HFFc6 (cell line): ENCODE measurements around the gene KCNB1. TPM values are rescaled to one million over a fixed set of nuclear protein-coding genes. Genes with fewer than 3 reads are reported as not detected.

Experiments used
- DNase-seq: peaks from one replicate; pipeline ENCODE4 v3.0.0-alpha.2; 2018
- H3K27ac Mint-ChIP-seq: 2 replicates; pipeline ENCODE4 v1.8.0; 2020; ENCODE audit warnings: mild to moderate bottlenecking, mixed read lengths
- H3K27me3 Mint-ChIP-seq: 2 replicates; pipeline ENCODE4 v1.8.0; 2021; ENCODE audit warnings: mild to moderate bottlenecking, moderate library complexity, mixed read lengths; ENCODE audit not compliant: insufficient read depth
- H3K36me3 Mint-ChIP-seq: 2 replicates; pipeline ENCODE4 v1.8.0; 2021; ENCODE audit warnings: low read depth, mixed read lengths
- H3K4me1 Mint-ChIP-seq: 2 replicates; pipeline ENCODE4 v1.8.0; 2020; ENCODE audit warnings: low read depth, mixed read lengths
- H3K4me3 Mint-ChIP-seq: 2 replicates; pipeline ENCODE4 v1.8.0; 2020; ENCODE audit warnings: mild to moderate bottlenecking, moderate library complexity, mixed read lengths
- H3K9me3 Mint-ChIP-seq: 2 replicates; pipeline ENCODE4 v1.8.0; 2020; ENCODE audit warnings: mild to moderate bottlenecking, mixed read lengths
- total RNA-seq, 6 experiments: library from RNA; stranded (reverse); fragmentation: NEBNext Ultra II Directional; extraction: Animal tissue kit (Norgen Biotek cat#: 25700); gene quantifications; 2 replicates in 1 of 6; 3 replicates in 5 of 6; pipeline ENCODE4 v1.2.3, GENCODE V29; 2021
- TF ChIP-seq, protein P1 (sequence below): fragments of 200-600 bp; sonication (generic); IDR thresholded peaks from 2 replicates; pipeline ENCODE4 v1.5.0; 2021; ENCODE audit warnings: antibody characterized with exemption, mild to moderate bottlenecking

Gene KCNB1
- total RNA-seq, 6 experiments from 2014 or later: 0.05 to 1.2 (median 0.20) TPM

DNA sequence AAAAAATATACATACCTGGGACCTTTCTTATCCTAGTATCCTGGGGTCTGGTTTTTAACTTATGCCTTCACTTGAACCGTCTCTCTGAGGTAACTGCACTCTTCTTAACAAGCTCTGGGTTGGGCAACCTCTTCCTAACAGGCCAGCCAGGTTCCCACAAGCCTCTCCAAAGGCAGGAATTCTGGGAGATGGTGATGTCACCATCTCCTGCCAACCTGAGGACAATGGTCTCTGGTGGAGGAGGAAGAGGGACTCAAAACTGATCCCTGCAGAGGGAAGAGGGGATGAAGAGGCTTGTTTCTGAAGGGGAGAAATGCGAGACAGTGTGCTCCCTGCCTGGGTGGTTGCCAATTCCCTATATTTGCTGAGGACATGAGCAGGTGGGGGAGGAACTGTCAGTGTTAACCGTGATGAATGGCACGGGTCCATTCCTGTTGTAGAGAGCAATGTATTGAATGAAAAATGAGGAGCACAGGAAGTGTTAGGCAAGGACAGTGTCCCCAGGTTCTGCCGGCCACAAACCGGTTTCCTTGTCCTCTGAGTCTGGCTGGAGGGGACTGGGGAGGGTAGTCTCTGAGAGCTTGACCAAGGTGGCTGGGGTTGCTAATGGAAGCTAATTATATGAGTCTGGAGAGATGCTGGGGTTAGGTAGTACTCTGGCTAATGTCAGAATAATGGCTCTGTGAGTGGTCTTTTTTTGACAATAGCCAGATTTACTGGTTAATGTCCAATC, 95.5 kb downstream of the KCNB1 start:
- H3K27ac Mint-ChIP-seq: no peak overlapping the region
- H3K4me3 Mint-ChIP-seq: no peak overlapping the region
- H3K27me3 Mint-ChIP-seq: peaks cover 38% of the 10 kb centered on the region

DNA sequence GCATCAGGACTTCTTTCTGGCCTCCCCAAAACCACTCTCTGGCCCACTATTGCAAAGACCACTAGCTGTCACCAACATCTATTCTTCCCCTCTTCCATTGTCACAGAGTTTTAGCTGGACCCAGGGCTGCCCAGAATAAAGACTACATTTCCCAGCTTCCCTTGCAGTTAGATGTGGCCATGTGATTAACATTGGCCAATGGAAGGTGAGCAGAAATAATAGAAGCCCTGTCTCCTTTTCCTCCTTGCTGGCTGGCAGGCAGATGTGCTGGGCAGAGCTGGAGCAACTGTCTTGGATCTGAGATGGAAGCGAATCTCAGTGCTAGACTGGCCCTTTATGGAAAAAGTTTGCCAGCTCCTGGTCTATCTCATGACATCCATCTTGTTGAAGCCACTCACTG, 97.0 kb downstream of the KCNB1 start:
- TF ChIP-seq, protein P1, sequence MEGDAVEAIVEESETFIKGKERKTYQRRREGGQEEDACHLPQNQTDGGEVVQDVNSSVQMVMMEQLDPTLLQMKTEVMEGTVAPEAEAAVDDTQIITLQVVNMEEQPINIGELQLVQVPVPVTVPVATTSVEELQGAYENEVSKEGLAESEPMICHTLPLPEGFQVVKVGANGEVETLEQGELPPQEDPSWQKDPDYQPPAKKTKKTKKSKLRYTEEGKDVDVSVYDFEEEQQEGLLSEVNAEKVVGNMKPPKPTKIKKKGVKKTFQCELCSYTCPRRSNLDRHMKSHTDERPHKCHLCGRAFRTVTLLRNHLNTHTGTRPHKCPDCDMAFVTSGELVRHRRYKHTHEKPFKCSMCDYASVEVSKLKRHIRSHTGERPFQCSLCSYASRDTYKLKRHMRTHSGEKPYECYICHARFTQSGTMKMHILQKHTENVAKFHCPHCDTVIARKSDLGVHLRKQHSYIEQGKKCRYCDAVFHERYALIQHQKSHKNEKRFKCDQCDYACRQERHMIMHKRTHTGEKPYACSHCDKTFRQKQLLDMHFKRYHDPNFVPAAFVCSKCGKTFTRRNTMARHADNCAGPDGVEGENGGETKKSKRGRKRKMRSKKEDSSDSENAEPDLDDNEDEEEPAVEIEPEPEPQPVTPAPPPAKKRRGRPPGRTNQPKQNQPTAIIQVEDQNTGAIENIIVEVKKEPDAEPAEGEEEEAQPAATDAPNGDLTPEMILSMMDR: no peak
- H3K4me3 Mint-ChIP-seq: no peak overlapping the region
- H3K36me3 Mint-ChIP-seq: no peaks in the 10 kb centered on the region
- H3K27ac Mint-ChIP-seq: no peak overlapping the region
- H3K27me3 Mint-ChIP-seq: peaks cover 30% of the 10 kb centered on the region
- peak; percentile 33 for DNase-seq
- H3K4me1 Mint-ChIP-seq: peaks cover 10% of the 10 kb centered on the region; the same call in 1 of the 2 replicates
- no peaks in the 10 kb centered on the region for H3K9me3 Mint-ChIP-seq

More for the DNA sequence above, 95.5 kb downstream of the KCNB1 start:
- DNase-seq: no peak
- Mint-ChIP-seq H3K4me1 (peaks cover 5% of the 10 kb centered on the region; the same call in 1 of the 2 replicates), H3K36me3 (no peaks in the 10 kb centered on the region), H3K9me3 (no peaks in the 10 kb centered on the region)
- TF ChIP-seq, protein P1: no peak

GRCh38 chr20:49384437-49385434, 97.7 kb downstream of the KCNB1 start:
- TF ChIP-seq, protein P1: peak; percentile 88
- DNase-seq: peak; percentile 46
- H3K9me3 Mint-ChIP-seq: no peaks in the 10 kb centered on the region
- peaks cover 10% of the 10 kb centered on the region; the same call in 1 of the 2 replicates for H3K4me1 Mint-ChIP-seq
- H3K27ac Mint-ChIP-seq: no peak overlapping the region
- no peaks in the 10 kb centered on the region for H3K36me3 Mint-ChIP-seq
- H3K4me3 Mint-ChIP-seq: no peak overlapping the region
- H3K27me3 Mint-ChIP-seq: peaks cover 28% of the 10 kb centered on the region

GRCh38 chr20:49381558-49382493, 100.6 kb downstream of the KCNB1 start:
- peak; percentile 7 for DNase-seq
- TF ChIP-seq, protein P1: no peak
- no peak overlapping the region for H3K4me3 Mint-ChIP-seq
- H3K27me3 Mint-ChIP-seq: peaks cover 20% of the 10 kb centered on the region
- H3K27ac Mint-ChIP-seq: no peak overlapping the region
- 0 out of 2 replicates have a peak, but pooled peaks cover 5% of the 10 kb centered on the region for H3K4me1 Mint-ChIP-seq
- H3K9me3 Mint-ChIP-seq: no peaks in the 10 kb centered on the region
- no peaks in the 10 kb centered on the region for H3K36me3 Mint-ChIP-seq
